ENCODE measurements around the gene GRIN2C. TPM values are rescaled to one million over a fixed set of nuclear protein-coding genes. Genes with fewer than 3 reads are reported as not detected.
"Not testable (repeated sequence)": the region's sequence is repeated elsewhere in the genome, so short reads cannot be mapped to it uniquely, and the experiment has no call there.

GRIN2C gene
- total RNA-seq, 2 donors from 2014 or later = not detected

- Mint-ChIP-seq H3K4me1 (peaks cover 20% of the 10 kb centered on the region), H3K4me3 (no peak overlapping the region), H3K27ac (no peak overlapping the region), H3K27me3 (no peaks in the 10 kb centered on the region), H3K36me3 (ENCODE audit: low read depth) (no peaks in the 10 kb centered on the region)
- no peaks in the 10 kb centered on the region for H3K9me3 ChIP-seq (ENCODE audit: control insufficient read depth, low read length, poor library complexity, severe bottlenecking)
- DNase-seq (no peak), ATAC-seq (no peak)
Observed at GRCh38 chr17:74875155-74875976, 15.7 kb upstream of the GRIN2C start.

DNA sequence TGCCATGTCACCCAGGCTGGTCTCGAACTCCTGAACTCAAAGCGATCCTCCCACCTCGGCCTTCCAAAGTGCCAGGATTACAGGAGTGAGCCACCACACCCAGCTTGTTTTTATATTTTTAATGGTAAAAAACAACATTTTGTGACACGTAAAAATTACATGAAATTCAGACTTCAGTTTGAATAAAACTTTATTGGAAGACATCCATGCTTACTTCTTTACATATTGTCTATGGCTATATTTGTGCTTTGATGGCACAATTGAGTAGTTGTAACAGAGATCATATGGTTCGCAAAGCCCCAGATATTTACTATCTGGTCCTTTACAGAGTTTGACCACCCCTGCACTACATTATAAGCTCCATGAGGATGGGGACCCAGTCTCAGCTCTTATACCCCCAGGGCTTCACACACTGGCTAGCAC is 14.9 kb upstream of the GRIN2C start:
- H3K36me3 Mint-ChIP-seq (ENCODE audit: low read depth) = no peaks in the 10 kb centered on the region
- H3K4me3 Mint-ChIP-seq = peak overlapping the region; percentile 97
- H3K27me3 Mint-ChIP-seq = no peaks in the 10 kb centered on the region
- H3K4me1 Mint-ChIP-seq = peaks cover 20% of the 10 kb centered on the region
- peak overlapping the region; percentile 92 for H3K27ac Mint-ChIP-seq
- H3K9me3 ChIP-seq (ENCODE audit: control insufficient read depth, low read length, poor library complexity, severe bottlenecking) = no peaks in the 10 kb centered on the region
- DNase-seq = no peak
- no peak for ATAC-seq

DNA sequence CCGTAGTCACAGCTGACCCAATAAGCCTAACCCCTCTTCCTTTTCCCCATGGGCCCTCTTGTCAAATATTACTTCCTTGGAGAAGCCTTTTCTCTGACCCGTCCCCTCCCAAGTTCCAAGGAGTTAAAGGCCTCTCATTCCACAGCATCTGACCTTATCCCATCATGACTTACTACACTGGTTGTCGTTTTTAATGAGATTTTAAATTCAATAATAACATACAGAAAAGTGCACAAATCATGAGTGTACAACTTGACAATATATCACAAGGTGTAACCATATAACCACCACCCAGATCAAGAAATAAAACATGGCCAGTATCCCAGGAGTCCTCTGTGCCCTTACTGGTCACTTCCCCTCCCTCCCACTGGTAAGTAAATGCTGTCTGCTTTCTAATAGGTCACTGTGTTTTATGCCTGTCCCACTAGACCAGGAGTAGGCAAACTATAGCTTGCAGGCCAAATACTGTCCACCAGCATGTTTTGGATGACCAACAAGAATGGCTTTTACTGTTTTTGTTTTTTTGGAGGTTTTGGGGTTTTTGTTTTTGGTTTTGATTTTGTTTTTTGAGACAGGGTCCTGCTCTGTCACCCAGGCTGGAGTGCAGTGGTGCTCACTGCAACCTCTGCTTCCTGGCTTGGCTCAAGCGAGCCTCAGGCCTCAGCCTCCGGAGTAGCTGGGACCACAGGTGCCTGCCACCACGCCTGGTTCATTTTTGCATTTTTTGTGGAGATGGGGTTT is 14.4 kb upstream of the GRIN2C start:
- ATAC-seq = no peak

DNA sequence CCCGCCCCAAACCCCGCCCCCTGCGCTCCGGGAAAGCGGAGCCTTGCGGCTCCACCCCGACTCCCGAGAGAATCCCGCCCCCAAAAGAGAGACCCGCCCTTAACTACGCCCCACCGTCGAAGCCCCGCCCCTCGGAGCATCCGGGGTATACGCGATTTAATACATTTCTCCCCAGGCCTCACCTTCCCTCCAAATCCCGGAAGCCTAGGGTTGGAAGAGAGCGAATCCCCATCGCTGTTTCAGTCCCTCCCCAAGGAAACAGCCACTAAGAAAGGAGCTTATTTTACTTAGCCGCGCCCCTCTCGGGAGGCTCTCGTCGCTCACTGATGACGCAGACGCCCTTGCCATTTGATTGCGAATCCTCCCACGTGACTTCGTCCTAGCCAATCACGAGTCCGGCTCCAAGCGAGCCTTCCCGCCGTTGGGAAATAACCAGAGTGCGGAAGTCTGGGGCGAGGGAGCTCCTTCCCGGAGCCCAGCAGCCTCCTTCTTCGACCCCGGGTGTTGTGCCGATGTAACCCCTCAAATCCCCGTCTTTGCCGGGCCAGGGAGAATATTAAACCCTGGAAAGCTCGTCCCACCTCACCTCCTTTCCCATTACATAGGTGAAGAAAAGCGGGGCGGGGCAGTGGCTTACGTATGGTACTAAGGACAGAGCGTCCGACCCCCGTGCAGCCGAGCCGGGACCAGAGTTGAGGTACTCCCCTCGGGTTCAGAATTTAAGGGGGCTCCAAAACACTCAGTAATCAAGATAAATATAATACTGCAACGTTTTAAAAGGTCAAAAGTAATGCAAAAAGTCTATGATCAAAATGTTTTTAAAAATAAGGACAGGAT is 13.6 kb upstream of the GRIN2C start:
- H3K27me3 Mint-ChIP-seq = no peaks in the 10 kb centered on the region
- peaks cover 31% of the 10 kb centered on the region for H3K4me1 Mint-ChIP-seq
- peak; percentile 94 to 99 (median 96) for DNase-seq
- H3K36me3 Mint-ChIP-seq (ENCODE audit: low read depth) = no peaks in the 10 kb centered on the region
- H3K9me3 ChIP-seq (ENCODE audit: control insufficient read depth, low read length, poor library complexity, severe bottlenecking) = no peaks in the 10 kb centered on the region
- ATAC-seq = peak; percentile 94
- H3K27ac Mint-ChIP-seq = peak overlapping the region; percentile 92
- H3K4me3 Mint-ChIP-seq = peak overlapping the region; percentile 97

More for the DNA sequence above, 14.4 kb upstream of the GRIN2C start:
- no peaks in the 10 kb centered on the region for H3K9me3 ChIP-seq (ENCODE audit: control insufficient read depth, low read length, poor library complexity, severe bottlenecking)
- Mint-ChIP-seq H3K4me1 (peaks cover 23% of the 10 kb centered on the region), H3K27me3 (no peaks in the 10 kb centered on the region), H3K27ac (peak overlapping the region; percentile 92), H3K4me3 (peak overlapping the region; percentile 97), H3K36me3 (ENCODE audit: low read depth) (no peaks in the 10 kb centered on the region)
- DNase-seq = no peak

- Mint-ChIP-seq H3K4me1 (peaks cover 31% of the 10 kb centered on the region), H3K4me3 (peak within 1 kb of the TSS; percentile 97), H3K36me3 (ENCODE audit: low read depth) (no peaks in the 10 kb centered on the region), H3K27ac (peak within 1 kb of the TSS; percentile 92), H3K27me3 (no peaks in the 10 kb centered on the region)
- ATAC-seq (peak; percentile 1), DNase-seq (no peak)
- H3K9me3 ChIP-seq (ENCODE audit: control insufficient read depth, low read length, poor library complexity, severe bottlenecking) = no peaks in the 10 kb centered on the region
Observed at GRCh38 chr17:74872313-74873036, 12.8 kb upstream of the GRIN2C start, which contains the start of gene FDXR. Gene FDXR, minus strand, starts transcription at chr17:74872994. Its CDS starts 50 bp downstream, at chr17:74872944.

DNA sequence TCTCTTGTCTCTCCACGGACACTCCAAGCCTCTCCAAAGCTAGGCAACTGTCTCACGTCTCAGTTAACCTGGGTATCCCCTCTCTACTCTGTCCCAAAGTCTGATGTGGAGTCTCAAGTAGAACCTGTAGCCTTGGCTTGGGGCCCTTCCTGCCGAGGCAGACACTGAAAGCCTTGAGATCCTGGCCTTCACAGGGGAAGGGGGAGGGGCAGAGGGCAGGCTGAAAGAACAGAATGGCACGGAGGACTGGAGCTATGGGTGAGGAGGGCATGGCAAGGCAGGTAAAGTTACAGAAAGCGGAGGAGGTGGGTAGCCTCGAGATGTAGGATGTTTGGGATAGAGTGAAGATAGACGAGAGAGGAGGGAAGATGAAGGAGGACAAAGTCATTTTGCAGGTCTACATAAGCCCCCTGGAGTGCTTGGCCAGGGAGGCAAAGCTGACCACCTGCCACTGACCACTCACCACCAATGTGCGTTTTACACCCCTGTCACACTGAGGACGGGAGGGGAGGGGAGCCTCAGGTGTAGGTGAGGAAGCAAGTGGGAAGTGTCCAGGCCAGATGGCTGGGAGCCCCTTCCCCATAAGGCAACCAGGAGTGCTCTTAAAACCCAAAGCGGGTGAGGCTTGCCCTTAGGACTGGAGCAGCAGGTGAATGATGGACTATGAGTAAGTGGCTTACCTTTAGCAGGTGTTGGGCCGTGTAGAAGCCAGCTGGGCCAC is 11.8 kb upstream of the GRIN2C start:
- H3K27ac Mint-ChIP-seq = peak overlapping the region; percentile 92
- H3K4me3 Mint-ChIP-seq = peak overlapping the region; percentile 97
- DNase-seq = no peak
- H3K36me3 Mint-ChIP-seq (ENCODE audit: low read depth) = no peaks in the 10 kb centered on the region
- H3K9me3 ChIP-seq (ENCODE audit: control insufficient read depth, low read length, poor library complexity, severe bottlenecking) = no peaks in the 10 kb centered on the region
- H3K27me3 Mint-ChIP-seq = no peaks in the 10 kb centered on the region
- ATAC-seq = no peak
- peaks cover 33% of the 10 kb centered on the region for H3K4me1 Mint-ChIP-seq

GRCh38 chr17:74870512-74870911 is 10.8 kb upstream of the GRIN2C start:
- no peaks in the 10 kb centered on the region for H3K27me3 Mint-ChIP-seq
- H3K9me3 ChIP-seq (ENCODE audit: control insufficient read depth, low read length, poor library complexity, severe bottlenecking) = no peaks in the 10 kb centered on the region
- DNase-seq = no peak
- H3K36me3 Mint-ChIP-seq (ENCODE audit: low read depth) = no peaks in the 10 kb centered on the region
- no peak overlapping the region for H3K4me3 Mint-ChIP-seq
- H3K27ac Mint-ChIP-seq = no peak overlapping the region
- ATAC-seq = no peak
- H3K4me1 Mint-ChIP-seq = peaks cover 33% of the 10 kb centered on the region

DNA sequence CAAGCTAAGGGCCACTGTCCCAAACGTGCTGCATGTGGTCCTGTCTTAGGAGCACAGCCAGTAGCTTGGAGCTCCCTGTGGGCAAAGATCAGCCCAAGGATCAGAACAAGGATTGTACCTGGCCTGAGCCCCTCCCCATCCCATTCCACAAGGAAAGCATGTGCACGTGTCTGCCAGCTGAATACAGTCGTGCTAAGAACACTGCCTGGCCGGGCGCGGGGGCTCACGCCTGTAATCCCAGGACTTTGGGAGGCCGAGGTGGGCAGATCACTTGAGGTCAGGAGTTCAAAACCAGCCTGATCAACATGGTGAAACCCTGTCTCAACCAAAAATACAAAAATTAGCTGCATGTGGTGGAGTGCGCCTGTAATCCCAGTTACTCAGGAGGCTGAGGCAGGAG is 10.3 kb upstream of the GRIN2C start:
- ATAC-seq; DNase-seq; H3K36me3 Mint-ChIP-seq (ENCODE audit: low read depth); H3K27me3 Mint-ChIP-seq; H3K27ac Mint-ChIP-seq; H3K4me3 Mint-ChIP-seq; H3K9me3 ChIP-seq (ENCODE audit: control insufficient read depth, low read length, poor library complexity, severe bottlenecking): not testable (repeated sequence)
- H3K4me1 Mint-ChIP-seq = peaks cover 35% of the 10 kb centered on the region

- peaks cover 36% of the 10 kb centered on the region for H3K4me1 Mint-ChIP-seq
- H3K4me3 Mint-ChIP-seq = no peak overlapping the region
- H3K9me3 ChIP-seq (ENCODE audit: control insufficient read depth, low read length, poor library complexity, severe bottlenecking) = no peaks in the 10 kb centered on the region
- no peak for ATAC-seq
- no peaks in the 10 kb centered on the region for H3K27me3 Mint-ChIP-seq
- no peaks in the 10 kb centered on the region for H3K36me3 Mint-ChIP-seq (ENCODE audit: low read depth)
- DNase-seq = no peak
- H3K27ac Mint-ChIP-seq = no peak overlapping the region
Observed at GRCh38 chr17:74868908-74869255, 9.2 kb upstream of the GRIN2C start.

DNA sequence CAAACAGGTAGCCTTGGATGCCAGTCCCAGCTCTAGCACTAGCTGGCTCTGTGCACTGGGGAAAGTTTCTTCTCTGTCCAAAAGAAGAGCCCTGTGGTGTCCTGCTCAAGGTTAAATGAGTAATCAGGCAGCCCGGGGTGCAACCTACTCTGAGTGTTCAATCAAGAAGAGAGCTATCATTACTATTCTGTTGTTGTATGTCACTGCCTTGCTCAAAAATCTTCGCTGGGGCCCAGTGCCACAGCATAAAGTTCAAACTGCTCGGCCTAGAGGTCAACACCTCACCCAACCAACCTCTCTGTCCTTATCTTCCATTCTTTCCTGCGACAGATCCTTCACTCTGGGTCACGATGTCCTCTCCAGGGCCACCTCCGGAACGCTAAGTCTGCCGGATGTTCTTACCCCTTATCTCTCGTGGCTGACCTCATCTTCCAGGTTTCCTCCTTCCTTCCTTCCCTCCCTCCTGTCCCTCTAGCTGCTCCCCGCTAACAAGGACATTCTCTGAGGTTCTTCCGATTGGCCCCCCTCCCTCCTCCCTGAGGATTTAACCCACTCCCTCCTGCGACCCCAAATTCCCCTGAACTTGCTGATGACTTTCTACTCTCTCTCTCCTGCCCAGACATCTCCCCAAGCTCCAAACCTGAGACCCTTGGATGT is 8.7 kb upstream of the GRIN2C start:
- H3K9me3 ChIP-seq (ENCODE audit: control insufficient read depth, low read length, poor library complexity, severe bottlenecking) = no peaks in the 10 kb centered on the region
- Mint-ChIP-seq H3K4me1 (peaks cover 35% of the 10 kb centered on the region), H3K27me3 (no peaks in the 10 kb centered on the region), H3K4me3 (no peak overlapping the region), H3K27ac (no peak overlapping the region), H3K36me3 (ENCODE audit: low read depth) (no peaks in the 10 kb centered on the region)
- DNase-seq = no peak
- ATAC-seq = no peak

DNA sequence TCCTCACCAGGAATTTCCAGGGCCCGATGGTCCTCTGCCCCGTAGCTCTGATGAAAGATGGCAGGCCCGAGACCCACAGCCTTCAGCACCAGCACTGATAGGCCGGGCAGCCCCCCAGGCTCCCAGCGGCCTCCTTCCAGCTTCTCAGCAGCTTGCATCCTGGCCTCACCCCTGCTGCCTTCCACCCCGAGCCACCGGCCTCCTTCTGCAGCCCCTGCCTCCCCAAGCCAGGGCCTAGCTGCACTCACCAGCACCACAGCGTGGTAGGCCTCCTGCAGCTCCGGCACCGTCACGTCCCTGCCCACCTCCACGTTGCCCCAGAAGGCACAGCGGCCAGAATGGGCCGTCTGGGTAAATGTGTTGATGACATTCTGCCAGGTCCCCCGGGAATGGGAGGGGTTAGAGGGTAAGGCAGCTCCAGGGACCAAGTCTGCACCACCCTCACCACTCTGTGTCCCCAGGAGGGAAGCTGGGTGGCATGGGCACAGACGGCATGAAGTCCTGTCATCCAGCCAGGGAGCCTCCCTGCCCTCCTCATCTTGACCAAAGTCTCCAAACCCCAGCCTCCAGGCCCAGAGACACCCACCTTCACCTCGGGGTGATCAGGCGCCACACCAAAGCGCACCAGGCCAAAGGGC is 6.6 kb upstream of the GRIN2C start:
- Mint-ChIP-seq H3K4me3 (no peak overlapping the region), H3K27ac (no peak overlapping the region), H3K4me1 (peaks cover 20% of the 10 kb centered on the region), H3K36me3 (ENCODE audit: low read depth) (no peaks in the 10 kb centered on the region), H3K27me3 (peaks cover 6% of the 10 kb centered on the region)
- H3K9me3 ChIP-seq (ENCODE audit: control insufficient read depth, low read length, poor library complexity, severe bottlenecking) = no peaks in the 10 kb centered on the region
- DNase-seq (no peak), ATAC-seq (no peak)
